DMS 273 (cell line): Measurements from ENCODE around the gene LDLRAD3.

Experiments used
- DNase-seq: peaks from one replicate; lab custom pipeline; 2025; ENCODE audit not compliant: unreplicated experiment; lab: John Stamatoyannopoulos, UW

The LDLRAD3 gene

DNA sequence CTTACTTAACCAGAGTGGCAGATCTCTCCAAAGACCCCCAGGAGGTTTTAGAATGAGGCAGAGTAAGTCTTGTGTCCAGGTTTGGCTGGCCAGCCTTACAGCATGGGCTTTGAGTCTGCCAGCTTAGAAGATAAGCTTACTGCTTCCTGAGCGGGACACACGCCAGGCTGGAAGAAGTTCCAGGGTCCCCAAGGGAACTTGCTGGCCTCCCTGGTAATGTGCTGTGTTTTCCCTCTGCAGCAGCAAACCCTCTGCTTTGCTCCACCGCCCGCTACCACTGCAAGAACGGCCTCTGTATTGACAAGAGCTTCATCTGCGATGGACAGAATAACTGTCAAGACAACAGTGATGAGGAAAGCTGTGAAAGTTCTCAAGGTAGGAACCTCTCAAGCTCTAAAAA lies 154.2 kb downstream of the LDLRAD3 start:
- DNase-seq: no peak

DNA sequence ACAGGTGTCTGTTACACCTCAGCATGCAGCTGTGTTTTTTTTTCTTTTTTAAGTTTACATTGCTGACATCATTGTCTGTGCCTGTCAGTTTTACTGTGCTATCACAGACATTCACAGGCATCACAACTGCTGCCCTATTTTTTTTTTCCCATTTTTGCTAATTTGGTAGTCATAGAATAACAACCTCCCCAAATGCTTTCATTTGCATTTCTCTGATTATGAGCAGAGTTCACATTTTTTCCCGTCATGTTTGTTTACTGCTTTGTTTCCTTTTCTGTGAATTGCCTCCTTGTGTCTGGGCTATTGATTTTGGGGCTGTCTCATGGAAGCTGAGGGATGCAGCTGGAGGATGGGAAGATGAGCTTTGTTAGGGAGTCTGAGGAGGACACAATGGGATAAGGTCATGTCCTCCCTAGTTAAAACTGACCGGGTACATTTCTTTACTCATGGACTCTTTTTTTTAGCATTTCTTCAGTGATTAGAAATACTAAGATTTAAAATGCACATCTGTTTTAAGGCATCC lies 155.1 kb downstream of the LDLRAD3 start:
- no peak for DNase-seq

DNA sequence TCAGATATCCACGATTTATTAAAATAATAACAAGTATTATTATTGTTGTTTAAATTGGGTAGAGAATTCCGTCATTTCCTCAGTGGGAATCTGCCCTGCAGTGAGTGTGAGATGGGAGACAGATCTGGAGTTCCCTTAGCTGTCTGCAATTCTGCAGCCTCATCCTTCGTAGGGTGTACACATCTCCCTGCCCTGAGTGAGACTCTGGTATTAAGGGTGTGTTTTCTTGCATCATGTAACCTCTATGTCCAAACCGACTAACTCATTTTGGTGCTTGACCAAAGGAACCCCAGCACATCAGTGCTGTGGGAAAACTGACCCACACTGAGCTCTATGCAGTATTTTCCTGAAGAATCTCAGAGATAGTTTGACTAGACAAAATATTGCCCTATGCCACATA lies 157.6 kb downstream of the LDLRAD3 start:
- no peak for DNase-seq

DNA sequence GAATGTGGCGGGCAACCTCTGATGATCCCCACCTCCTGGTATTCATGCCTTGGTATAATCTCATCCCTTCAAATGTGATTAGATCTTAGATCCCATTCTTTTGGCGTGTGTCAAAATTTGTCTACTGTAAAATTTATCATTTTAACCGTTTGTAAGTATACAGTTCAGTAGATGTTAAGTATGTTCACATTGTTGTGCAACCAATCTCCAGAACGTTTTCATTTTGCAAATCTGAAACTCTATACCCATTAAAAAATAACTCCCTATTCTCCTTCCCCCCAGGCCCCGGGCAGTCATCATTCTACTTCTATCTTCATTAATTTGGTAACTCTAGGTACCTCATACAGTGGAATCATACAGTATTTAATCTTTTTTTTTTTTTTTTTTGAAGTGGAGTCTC lies 159.0 kb downstream of the LDLRAD3 start:
- DNase-seq: no peak

DNA sequence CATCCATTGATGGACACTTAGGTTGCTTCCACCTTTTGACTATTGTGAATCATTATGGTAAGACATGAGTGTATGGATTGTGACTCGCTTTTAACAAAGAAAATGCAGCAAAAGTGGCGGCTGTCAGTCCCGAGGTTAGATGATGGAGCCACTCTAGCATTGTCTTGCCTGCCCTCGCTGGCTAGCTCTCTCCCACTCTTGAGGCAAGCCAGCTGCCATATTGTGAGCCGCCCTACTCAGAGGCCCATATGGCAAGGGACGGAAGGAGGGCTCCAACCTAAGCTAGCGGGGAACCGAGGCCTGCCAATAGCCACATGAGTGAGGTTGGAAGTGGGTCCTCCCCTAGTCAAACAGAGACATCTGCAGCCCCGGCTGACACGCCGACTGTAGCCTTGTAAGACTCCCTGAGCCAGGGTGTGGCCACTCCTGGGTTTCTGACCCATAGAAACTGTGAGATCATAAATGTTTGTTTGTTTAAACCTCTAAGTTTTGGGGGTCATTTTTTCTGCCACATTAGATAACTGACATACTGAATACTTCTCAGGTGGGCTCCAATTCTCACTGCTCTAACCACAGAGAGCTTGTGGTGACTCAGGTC lies 160.2 kb downstream of the LDLRAD3 start:
- DNase-seq: no peak

DNA sequence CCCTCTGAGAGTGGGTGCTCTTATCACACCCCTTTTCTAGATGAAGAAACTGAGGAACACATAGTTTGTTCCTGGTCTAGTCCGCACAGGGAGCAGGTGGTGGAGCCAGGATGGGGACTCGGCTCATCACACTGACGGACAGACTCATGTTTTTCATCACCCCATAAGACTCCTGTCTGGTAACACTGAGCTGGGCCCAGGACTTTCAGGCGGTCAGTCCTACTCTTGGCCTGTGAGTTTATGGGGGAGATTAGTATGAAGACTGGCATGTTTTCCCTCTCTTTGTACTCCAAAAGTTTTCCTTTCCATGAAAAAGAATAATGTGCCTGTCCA lies 160.8 kb downstream of the LDLRAD3 start:
- DNase-seq: no peak

DNA sequence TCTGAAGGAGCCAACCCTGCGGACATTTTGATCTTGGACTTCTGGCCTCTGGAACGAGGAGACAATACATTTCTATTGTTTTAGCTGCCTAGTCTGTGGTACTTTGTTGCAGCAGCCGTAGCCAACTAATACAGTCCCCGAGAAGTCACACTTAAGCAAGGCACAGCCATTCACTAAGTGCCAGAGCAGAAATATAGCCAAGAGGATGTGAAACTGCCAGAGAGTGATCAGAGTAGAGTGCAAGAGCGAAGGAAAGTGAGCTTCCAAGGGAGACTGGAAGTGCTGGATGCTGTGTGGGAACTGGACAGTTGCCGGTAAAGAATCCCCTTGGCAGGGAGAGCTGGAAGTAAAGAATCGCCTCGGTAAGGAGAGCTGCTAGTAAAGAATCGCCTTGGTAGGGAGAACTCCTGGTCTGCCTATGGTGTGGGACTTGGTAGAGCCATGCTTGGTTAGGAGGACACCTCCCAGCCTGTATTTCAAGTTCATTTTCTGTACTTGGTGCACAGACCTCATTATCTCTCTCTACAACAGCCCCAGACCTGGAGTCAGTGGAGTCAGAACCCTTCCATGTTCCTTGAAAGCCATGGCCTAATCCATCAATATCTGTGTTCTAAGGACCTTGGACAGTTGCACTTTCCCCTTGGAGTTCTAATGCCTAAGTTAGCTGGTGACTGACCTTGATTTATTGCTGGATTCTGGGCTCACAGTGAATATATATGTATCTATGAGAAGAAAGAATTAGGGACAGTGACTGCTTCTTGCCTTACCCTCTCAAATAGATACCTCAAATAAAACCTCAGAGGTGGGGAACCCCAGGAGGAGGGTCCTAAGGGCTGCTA lies 162.1 kb downstream of the LDLRAD3 start:
- no peak for DNase-seq

DNA sequence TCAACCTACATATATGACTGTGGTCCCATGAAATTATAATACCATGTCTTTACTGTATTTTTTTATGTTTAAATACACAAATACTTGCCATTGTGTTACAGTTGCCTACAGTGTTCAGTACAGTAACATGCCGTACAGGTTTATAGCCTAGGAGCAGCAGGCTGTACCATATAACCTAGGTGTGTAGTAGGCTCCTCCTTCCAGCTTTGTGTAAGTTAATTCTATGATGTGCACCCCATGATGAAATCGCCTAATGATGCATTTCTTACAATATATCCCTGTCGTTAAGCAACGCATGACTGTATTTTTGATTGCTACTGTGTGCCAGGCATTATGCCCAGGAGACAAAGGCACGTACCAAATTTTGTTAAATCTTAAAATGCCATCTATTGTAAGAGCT lies 163.7 kb downstream of the LDLRAD3 start:
- DNase-seq: no peak

DNA sequence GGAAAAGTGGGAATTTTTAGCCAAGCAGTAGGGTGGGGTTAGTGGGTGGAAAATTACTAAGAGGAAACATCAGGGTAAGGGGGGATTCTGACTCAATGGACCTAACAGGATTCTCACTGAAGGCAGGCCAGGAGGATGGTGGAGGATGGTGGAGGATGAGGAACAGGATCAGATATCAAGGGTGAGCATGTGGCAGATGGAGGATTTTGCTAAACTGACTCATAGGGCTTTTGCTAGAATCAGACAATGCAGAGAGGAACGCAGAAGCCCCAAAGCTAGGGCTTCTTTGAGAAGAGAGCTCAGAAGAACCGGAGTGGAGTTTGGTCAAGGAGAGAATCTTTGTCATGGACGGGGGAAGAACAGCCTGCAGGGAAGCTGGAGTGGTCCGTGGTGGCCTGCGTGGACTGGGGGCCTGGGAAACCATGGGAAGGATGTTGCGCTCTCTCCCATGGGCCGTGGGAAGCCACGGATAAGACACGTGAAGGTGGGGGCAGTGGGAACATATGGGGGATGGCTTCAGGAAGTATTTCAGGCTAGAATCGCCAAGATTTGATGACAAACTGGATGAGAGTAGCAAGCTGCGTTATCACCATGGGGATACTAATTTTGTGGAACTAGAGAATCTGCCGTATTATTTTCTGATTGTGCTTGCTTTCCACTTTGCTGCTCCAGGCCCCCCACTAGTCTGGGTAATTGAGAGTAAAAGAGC lies 165.2 kb downstream of the LDLRAD3 start:
- DNase-seq: peak; percentile 4

DNA sequence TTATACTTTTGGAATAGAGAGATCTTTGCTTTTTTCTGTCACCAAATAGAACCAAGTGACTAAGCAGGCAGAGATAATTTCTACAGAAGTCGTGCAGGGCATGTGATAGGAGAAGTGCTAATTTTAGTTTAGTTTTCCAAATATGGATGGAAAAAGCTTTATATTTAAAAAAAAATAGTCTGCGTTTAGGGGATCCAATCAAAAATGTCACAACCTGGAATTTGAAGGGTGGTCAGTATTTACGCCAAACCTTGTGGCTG lies 165.7 kb downstream of the LDLRAD3 start:
- DNase-seq: no peak

DNA sequence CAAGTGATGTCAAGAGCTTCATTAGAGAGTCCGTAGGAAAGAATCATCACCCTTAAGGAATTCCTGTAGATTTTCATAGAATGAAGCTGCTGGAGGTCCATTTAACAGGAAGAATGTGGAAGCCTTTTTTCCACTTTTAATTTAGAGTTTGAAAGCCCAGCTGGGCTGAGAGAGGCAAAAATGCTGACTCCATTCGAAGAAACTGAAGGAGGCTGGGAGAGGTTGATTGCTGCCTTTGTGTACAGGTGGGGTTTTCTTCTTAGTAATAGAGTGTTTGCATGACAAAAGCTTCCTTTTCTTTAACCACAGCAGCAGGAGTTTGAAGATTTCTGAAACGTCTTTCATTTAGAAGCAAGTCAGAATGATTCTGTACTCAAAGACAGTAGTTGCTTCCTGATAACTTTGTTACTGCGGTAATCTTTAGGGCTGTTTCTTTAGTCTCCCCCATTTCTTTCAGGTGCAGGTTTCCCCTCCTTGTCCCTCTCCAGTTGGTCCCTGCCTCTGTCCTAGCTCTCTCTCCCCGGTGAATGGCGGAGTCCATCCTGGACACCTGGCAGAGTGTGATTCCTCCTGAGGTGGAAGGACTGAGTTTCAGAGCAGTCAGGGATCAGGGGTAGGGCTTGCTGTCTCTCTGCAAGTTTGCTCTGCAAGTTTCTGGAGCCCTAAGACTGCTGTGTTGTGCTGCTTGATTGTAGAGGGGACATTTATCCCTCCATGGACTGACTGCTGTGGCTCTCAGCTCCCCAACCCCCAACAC lies 166.2 kb downstream of the LDLRAD3 start:
- no peak for DNase-seq

DNA sequence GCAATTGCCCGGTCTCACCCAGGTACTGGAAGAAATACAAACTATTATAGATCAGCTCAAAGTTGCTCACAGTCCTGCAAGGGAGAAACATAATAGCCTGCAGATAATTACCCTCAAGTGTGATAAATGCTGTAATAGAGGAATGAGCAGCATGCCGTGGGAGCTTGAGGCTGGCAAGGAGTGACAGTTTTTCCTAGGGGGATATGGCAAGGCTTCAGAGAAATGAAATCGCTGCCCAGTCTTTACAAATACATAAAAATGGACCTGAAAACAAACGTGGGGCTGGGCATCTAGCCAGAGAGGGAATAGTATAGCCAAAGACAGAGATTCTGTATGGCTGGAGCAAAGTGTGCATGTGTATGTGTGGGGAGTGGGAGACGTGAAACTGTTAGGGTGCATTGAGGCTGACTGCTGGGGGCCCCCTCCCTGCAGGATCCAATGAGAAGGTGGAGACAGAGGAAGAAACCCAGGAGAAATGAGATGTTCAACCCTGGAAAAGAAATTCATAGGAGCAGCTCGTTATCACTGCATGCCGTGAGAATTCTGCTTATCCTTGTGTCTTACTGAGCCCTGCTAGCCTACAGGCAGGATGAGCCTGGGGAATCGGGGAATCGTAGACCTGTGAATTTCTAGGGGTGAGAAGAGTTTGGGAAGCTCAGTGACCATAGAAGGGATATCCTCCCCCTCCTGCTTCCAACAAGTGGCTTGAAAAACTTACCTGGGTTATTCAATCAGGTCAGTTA lies 167.0 kb downstream of the LDLRAD3 start:
- no peak for DNase-seq

DNA sequence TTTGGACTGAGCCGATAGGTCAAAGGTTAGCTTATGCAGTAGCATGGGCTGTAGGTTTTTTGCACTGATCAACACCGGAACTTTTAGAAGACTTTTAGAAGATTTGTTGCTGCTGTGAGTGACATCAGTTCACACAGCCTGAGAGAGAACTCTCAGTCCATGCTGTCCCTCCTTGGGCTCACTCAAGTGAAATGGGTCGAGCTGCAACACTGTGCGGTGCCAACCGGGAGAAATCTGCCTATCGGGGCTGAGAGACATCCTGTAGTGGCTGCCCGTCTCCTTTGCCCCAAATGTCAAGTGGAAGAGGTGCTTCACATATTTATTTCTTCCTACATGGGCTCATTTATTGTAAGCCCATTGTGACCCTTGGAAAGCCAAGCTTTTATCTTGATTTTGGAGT lies 170.2 kb downstream of the LDLRAD3 start:
- DNase-seq: no peak

DNA sequence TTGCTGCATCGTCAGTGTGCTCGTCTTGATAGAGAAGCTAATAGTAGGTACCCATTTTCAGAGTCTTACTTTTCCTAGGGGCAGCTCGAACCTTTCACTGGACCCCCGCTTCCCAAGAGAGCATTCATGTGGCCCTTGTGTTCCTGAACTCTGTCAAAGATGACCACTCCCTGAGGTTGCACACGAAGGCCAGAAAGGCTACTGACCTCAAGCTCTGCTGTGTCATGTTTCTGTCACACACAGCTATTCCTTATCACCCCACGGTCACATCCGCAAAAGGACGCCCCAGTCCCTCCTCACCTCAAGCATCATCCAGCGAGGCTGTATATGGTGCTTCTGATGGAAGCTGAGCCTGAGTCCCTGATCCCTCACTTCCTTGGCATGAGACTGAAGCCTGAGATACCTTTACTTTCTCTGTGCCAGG lies 171.5 kb downstream of the LDLRAD3 start:
- DNase-seq: no peak

DNA sequence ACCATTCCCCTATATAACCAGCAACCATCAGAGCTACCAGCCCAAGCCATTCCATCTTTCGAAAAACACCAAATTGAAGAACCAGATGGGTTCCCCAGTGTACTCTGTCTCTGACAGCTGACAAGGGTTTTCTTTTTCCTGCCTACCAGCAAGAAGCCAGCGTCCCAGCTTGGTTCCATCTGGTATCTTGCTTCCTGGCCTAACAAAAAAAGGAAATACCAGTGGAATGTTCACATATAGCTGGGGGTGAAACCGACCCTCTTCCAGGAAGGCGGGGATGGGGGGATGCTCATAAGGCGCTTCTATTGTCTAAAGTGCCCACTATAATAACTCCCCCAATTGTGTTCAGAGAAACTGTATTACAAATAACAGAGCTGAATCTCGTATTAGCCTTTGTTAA lies 172.3 kb downstream of the LDLRAD3 start:
- DNase-seq: peak; percentile 42

DNA sequence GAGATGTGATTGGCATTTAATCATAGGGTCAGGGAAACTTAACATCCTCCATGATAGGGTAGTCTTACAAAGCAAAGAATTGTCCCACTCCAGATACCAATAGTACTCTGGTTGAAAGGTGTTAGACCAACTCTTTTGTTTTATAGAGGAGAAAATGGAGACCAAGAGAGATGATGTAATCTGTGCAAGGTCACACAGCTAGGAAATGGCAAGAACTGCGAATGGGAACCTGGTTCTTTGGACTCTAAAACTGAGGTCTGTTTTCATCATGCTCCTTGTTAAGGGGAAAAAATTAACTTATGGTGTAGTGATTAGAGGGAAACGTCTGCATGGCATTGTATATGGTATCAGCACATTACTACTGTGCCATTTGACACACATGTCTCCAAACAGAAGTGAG lies 174.2 kb downstream of the LDLRAD3 start:
- no peak for DNase-seq

DNA sequence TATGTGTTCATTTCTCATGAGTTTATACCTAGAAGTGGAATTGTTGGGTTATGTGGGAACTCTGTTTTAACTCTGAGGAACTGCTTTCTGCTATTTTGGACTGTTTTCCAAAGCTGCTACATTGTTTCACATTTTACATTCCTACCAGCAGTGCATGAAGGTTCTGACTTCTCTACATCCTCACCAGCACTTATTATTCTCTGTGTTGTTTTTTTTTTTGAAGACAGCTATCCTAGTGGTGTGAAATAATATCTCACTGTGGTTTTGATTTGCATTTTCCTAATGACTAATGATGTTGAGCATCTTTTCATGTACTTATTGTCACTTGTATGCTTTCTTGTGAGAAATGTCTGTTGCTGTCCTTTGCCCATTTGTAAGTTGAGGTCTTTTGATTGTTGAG lies 175.4 kb downstream of the LDLRAD3 start:
- no peak for DNase-seq

DNA sequence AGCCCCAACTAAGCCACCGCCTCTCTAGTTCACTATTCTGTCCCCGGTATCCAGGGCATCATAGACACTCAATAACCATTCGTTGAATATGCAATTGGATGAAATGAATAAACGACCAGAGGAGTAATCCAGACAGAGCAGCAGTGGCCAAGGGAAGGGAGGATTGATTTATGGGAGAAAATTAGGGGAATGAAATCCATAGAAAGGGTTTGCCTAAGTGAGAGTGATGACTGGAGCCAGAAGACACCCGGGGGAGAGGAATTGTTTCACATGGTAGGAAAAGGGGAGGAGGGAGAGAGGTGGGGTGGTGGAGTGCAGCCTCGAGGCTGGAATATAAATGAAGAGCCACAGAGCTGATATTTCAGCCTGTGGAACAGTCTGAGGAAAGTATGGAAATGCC lies 177.2 kb downstream of the LDLRAD3 start:
- no peak for DNase-seq

DNA sequence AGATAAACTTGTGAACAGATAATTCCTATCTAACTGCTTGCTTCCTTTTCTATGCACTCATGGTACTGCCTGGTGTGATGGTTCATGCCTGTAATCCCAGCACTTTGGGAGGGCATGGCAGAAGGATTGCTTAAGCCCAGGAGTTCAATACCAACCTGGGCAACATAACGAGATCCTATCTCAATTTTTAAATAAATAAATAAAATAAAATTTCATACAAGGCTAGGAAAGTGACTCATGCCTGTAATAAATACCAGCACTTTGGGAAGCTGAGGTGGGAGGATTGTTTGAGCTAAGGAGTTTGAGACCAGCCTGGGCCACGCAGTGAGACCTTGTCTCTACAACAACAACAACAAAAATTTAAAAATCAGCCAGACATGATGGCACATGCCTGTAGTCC lies 178.8 kb downstream of the LDLRAD3 start:
- DNase-seq: no peak

DNA sequence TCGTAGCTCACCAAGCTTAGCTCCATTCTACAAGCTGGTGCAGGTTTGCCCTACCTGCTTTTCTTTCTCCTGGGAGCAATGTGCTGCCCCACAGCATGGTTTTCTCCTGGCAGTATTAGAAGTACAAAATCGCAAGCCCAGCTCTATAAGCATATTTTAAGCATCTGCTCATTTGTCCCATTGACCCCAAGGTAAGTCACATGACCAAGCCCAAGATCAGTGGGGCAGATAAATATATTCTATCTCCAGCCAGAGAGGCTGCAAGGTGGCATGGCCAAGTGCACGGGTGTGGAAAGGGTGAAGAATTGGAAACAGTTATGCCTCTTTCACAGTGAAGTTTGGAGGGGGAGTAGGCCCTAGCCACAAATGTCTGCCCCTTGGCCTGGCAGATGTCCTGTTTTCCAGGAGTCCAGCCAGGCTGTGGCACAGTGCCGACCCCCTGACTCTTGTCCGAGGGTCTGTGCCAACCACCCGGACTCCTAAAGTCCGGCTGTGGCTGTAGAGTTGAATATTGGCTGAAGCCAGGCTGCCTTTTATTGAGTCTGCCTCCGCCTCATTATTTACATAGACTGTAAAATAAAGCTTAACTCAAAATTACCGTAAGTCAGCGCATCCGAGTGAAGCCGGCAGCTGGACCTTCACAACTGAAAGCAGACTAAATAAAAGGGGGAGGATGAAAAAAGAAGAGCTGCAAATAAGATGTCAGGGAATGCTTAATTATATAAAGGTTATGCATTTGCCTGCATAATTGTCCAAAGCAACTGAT lies 179.7 kb downstream of the LDLRAD3 start:
- peak; percentile 38 for DNase-seq
